GM12878 (cell line): ENCODE results near the gene CAMK2D. TPM values are rescaled to one million over a fixed set of nuclear protein-coding genes. Genes with fewer than 3 reads are reported as not detected.

Experiments used
- ATAC-seq: fragments of 200-7000 bp; cut with Tn5 transposase; 3 replicates; pipeline ENCODE4 v1.9.1; 2020; ENCODE audit warnings: mild to moderate bottlenecking, moderate library complexity
- BruUV-seq: library from RNA; stranded (reverse); fragments of 400-500 nt; replicated peaks from 2 replicates; lab custom pipeline; 2021; lab: Mats Ljungman, UMichigan
- CTCF ChIA-PET: fragments of 300-600 bp; sonication (Branson Sonifier 250); formaldehyde crosslinking; extraction: SDS; loops from one replicate; lab custom pipeline; 2021; ENCODE audit warnings: inconsistent platforms; lab: Yijun Ruan, JAX
- POLR2A ChIA-PET: fragments of 350-600 bp; formaldehyde crosslinking; extraction: SDS; loops from one replicate; lab custom pipeline; 2021; ENCODE audit warnings: inconsistent platforms; lab: Charles Lee
- RAD21 ChIA-PET: fragments of 300-600 bp; sonication (Branson Sonifier 250); formaldehyde crosslinking; loops from one replicate; lab custom pipeline; 2023; ENCODE audit warnings: antibody characterized with exemption; ENCODE audit not compliant: unreplicated experiment; lab: Charles Lee
- SMC1A ChIA-PET: fragments of 300-600 bp; sonication (Branson Sonifier 250); formaldehyde crosslinking; loops from one replicate; lab custom pipeline; 2023; ENCODE audit not compliant: unreplicated experiment, uncharacterized antibody; lab: Charles Lee
- DNase-seq: peaks from one replicate; pipeline ENCODE4 v3.0.0-alpha.2; 2011; ENCODE audit warnings: low read depth, low spot score
- FAIRE-seq: peaks from 3 replicates; lab custom pipeline; 2011; peaks lifted over from hg19 to GRCh38; lab: Jason Lieb, UNC
- H2AFZ ChIP-seq: 2 replicates; pipeline ENCODE4 v1.6.0; 2011; ENCODE audit warnings: low read depth, low read length, control low read depth; ENCODE audit not compliant: control insufficient read depth
- H3K27ac ChIP-seq: 2 replicates; pipeline ENCODE4 v1.5.1; 2011; ENCODE audit warnings: control low read depth; ENCODE audit not compliant: control insufficient read depth, insufficient read depth
- H3K27me3 ChIP-seq, 2 experiments: replicated peaks in 1 of 2; 2 replicates each; pipeline versions ENCODE4 v1.6.0 to v1.6.1; 2011; ENCODE audit warnings: low read length in 1 of 2; ENCODE audit not compliant: control insufficient read depth in 2 of 2, insufficient read depth in 2 of 2
- H3K36me3 ChIP-seq, 2 experiments: 2 replicates each; pipeline ENCODE4 v1.5.1; 2011; ENCODE audit warnings: low read length in 1 of 2; ENCODE audit not compliant: control insufficient read depth in 2 of 2, insufficient read depth in 2 of 2
- H3K4me1 ChIP-seq: 2 replicates; pipeline ENCODE4 v1.6.1; 2011; ENCODE audit warnings: mild to moderate bottlenecking, low read length, moderate library complexity, mixed read lengths; ENCODE audit not compliant: control insufficient read depth, insufficient read depth
- H3K4me2 ChIP-seq: 2 replicates; pipeline ENCODE4 v1.6.0; 2011; ENCODE audit warnings: control low read depth; ENCODE audit not compliant: control insufficient read depth, insufficient read depth
- H3K4me3 ChIP-seq: fragments of 200-600 bp; sonication (generic); 2 replicates; pipeline ENCODE4 v1.5.1; 2016
- H3K79me2 ChIP-seq: 2 replicates; pipeline ENCODE4 v1.6.0; 2011; ENCODE audit warnings: low read length; ENCODE audit not compliant: control insufficient read depth, insufficient read depth
- H3K9ac ChIP-seq: 2 replicates; pipeline ENCODE4 v1.8.0; 2011; ENCODE audit warnings: low read length, control low read depth, mixed read lengths; ENCODE audit not compliant: control insufficient read depth, insufficient read depth
- H3K9me3 ChIP-seq: replicated peaks from 3 replicates; pipeline ENCODE4 v1.5.1; 2011; ENCODE audit warnings: mild to moderate bottlenecking, low read length; ENCODE audit not compliant: control insufficient read depth, insufficient read depth
- H4K20me1 ChIP-seq: 2 replicates; pipeline ENCODE4 v1.6.0; 2011; ENCODE audit not compliant: control insufficient read depth, insufficient read depth
- ASH2L ChIP-seq: fragments of 300-600, 200-600 bp; sonication (generic); IDR thresholded peaks from 2 replicates; pipeline ENCODE4 v1.6.1; 2017; ENCODE audit warnings: low read depth, mild to moderate bottlenecking, borderline replicate concordance
- CEBPB ChIP-seq, 2 experiments: fragments of 150-350 bp in 1 of 2; IDR thresholded peaks; 2 replicates each; pipeline ENCODE4 v1.6.1; 2012 to 2014; ENCODE audit warnings: low read depth in 2 of 2, low read length in 2 of 2, borderline replicate concordance in 1 of 2, inconsistent platforms in 1 of 2
- CHD2 ChIP-seq: IDR thresholded peaks from 2 replicates; pipeline ENCODE4 v1.6.1; 2011; ENCODE audit warnings: low read depth, low read length, improper control_type of control experiment, borderline replicate concordance
- JUNB ChIP-seq: IDR thresholded peaks from 2 replicates; pipeline ENCODE4 v1.6.1; 2016; ENCODE audit warnings: antibody characterized with exemption, mild to moderate bottlenecking
- NFIC ChIP-seq: IDR thresholded peaks from 2 replicates; pipeline ENCODE4 v1.6.1; 2012; ENCODE audit warnings: low read depth, mild to moderate bottlenecking, inconsistent platforms, low read length, moderate library complexity
- PML ChIP-seq: IDR thresholded peaks from 2 replicates; pipeline ENCODE4 v1.6.1; 2012; ENCODE audit warnings: low read length, inconsistent platforms
- POLR2A ChIP-seq: IDR thresholded peaks from 2 replicates; pipeline ENCODE4 v1.6.1; 2011; ENCODE audit warnings: low read depth, mild to moderate bottlenecking, low read length
- SMAD5 ChIP-seq: IDR thresholded peaks from 2 replicates; pipeline ENCODE4 v1.6.1; 2016; ENCODE audit warnings: antibody characterized with exemption, low read depth
- SREBF1 ChIP-seq: IDR thresholded peaks from 2 replicates; pipeline ENCODE4 v1.6.1; 2012; ENCODE audit warnings: mild to moderate bottlenecking, low read length
- WGBS: methylation state at CpG from one replicate; pipeline ENCODE4 v1.1.6; 2016; ENCODE audit warnings: low lambda C conversion rate; ENCODE audit not compliant: insufficient replicate concordance, insufficient coverage; ENCODE audit errors: missing lambda C conversion rate; 5-methylcytosine and 5-hydroxymethylcytosine counted together
- in situ Hi-C: fragments of 300-500 bp; cut with MboI; formaldehyde crosslinking; loops from 9 replicates; pipeline ENCODE4 v1.14.3; 2018; ENCODE audit warnings: mixed read lengths
- intact Hi-C: fragments of 100-400 bp; cut with micrococcal nuclease; formaldehyde crosslinking; loops from one replicate; pipeline ENCODE4 v1.14.2; 2022; ENCODE audit not compliant: unreplicated experiment
- polyA plus RNA-seq, 11 experiments: library from polyadenylated mRNA; depleted of rRNA in 4 of 11; unstranded in 6 of 11; stranded (reverse) in 5 of 11; fragments of >200 nt; fragmentation: Nextera tagmentation in 4 of 11; fragmentation: Illumina TruSeq in 1 of 11; extraction: Ambion mirVana in 4 of 11; extraction: Trizol in 1 of 11; gene quantifications; 1 replicate in 1 of 11; 2 replicates in 10 of 11; pipeline versions ENCODE4 v1.2.1 to v1.2.3, GENCODE V29; 2011 to 2016; ENCODE audit warnings: inconsistent platforms in 2 of 11, missing spikeins in 2 of 11, low read depth in 1 of 11
- total RNA-seq, 4 experiments: library from RNA; depleted of rRNA in 3 of 4; stranded (reverse); fragments of >200 nt in 3 of 4; fragmentation: Illumina TruSeq in 1 of 4; extraction: Trizol in 1 of 4; gene quantifications; 2 replicates each; pipeline versions ENCODE4 v1.2.1 to v1.2.3, GENCODE V29; 2013 to 2021
- TF ChIP-seq, protein P1 (sequence below): fragments of 150-350 bp; IDR thresholded peaks from 2 replicates; pipeline ENCODE4 v1.6.1; 2014; ENCODE audit warnings: mild to moderate bottlenecking, low read depth, low read length
- TF ChIP-seq, protein P2 (sequence below): fragments of 450-650 bp; IDR thresholded peaks from 2 replicates; pipeline ENCODE4 v1.6.1; 2017; ENCODE audit warnings: mild to moderate bottlenecking

CAMK2D gene
- total and polyA plus RNA-seq, 10 of the 15 experiments (the other 5 are each of a cell fraction or from before 2014, with no cell fraction given), result 6.9 to 88.5 (median 12.9) TPM

DNA sequence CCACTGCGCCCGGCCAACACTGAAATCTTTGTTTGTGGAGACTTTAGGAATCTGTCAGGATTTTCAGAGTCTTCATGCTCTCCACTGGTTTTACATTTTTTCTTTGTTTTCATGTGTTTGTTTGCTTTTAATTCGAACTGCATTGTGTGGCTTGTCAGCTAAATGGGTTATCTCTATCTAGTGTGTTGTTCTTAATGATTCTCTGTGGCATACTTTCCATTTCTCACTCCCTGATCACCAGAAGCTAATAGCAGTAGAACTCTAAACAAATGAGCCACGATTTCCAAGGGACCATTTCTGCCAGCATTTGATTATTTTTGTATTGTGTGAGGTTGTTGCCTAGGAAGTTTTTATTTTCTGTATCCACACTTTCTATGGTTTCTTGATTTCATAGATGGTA is 352.4 kb downstream of the CAMK2D start:
- H2AFZ ChIP-seq, result no peak overlapping the region
- ChIA-PET SMC1A (interaction anchor here (2.0 kb wide), 1 partner anchor 16 kb away, joined by 7 read pairs; no protein-coding TSS in a partner anchor), CTCF (interaction anchor here (0.6 to 1.8 kb wide), 3 partner anchors 15 to 1269 kb away, joined by 3 to 5 read pairs (median 3); no protein-coding TSS in a partner anchor), RAD21 (interaction anchor here (0.7 kb wide), 1 partner anchor 1283 kb away, joined by 3 read pairs; no protein-coding TSS in a partner anchor), POLR2A (no interaction called here)
- no peaks in the 10 kb centered on the region for H3K36me3 ChIP-seq
- BruUV-seq, result no TSS peak
- H3K27me3 ChIP-seq, result no peaks in the 10 kb centered on the region
- H3K9ac ChIP-seq, result no peak overlapping the region
- TF ChIP-seq NFIC, result no peak
- TF ChIP-seq PML, result no peak
- TF ChIP-seq, protein P1, sequence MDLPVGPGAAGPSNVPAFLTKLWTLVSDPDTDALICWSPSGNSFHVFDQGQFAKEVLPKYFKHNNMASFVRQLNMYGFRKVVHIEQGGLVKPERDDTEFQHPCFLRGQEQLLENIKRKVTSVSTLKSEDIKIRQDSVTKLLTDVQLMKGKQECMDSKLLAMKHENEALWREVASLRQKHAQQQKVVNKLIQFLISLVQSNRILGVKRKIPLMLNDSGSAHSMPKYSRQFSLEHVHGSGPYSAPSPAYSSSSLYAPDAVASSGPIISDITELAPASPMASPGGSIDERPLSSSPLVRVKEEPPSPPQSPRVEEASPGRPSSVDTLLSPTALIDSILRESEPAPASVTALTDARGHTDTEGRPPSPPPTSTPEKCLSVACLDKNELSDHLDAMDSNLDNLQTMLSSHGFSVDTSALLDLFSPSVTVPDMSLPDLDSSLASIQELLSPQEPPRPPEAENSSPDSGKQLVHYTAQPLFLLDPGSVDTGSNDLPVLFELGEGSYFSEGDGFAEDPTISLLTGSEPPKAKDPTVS, result no peak
- no peak for TF ChIP-seq ASH2L
- TF ChIP-seq POLR2A, result no peak
- TF ChIP-seq, protein P2, sequence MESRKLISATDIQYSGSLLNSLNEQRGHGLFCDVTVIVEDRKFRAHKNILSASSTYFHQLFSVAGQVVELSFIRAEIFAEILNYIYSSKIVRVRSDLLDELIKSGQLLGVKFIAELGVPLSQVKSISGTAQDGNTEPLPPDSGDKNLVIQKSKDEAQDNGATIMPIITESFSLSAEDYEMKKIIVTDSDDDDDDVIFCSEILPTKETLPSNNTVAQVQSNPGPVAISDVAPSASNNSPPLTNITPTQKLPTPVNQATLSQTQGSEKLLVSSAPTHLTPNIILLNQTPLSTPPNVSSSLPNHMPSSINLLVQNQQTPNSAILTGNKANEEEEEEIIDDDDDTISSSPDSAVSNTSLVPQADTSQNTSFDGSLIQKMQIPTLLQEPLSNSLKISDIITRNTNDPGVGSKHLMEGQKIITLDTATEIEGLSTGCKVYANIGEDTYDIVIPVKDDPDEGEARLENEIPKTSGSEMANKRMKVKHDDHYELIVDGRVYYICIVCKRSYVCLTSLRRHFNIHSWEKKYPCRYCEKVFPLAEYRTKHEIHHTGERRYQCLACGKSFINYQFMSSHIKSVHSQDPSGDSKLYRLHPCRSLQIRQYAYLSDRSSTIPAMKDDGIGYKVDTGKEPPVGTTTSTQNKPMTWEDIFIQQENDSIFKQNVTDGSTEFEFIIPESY, result no peak
- TF ChIP-seq CHD2, result no peak
- no peak for TF ChIP-seq SREBF1
- no peak for TF ChIP-seq JUNB
- TF ChIP-seq SMAD5, result no peak
- no peak for TF ChIP-seq CEBPB (IDR thresholded peaks at IDR 0.05; ENCODE audit: borderline replicate concordance in 1 of 2, low read depth in 2 of 2, low read length in 2 of 2)
- 25% methylated on average over 4 of the region's 4 CpGs for WGBS
- in situ Hi-C loops, result no loop called here
- intact Hi-C loops, result no loop called here
- no peaks in the 10 kb centered on the region for H3K4me1 ChIP-seq
- no peak for DNase-seq
- no peak for FAIRE-seq
- H3K4me3 ChIP-seq, result no peak overlapping the region
- H3K27ac ChIP-seq, result no peak overlapping the region
- no peaks in the 10 kb centered on the region for H3K9me3 ChIP-seq
- H3K79me2 ChIP-seq, result no peaks in the 10 kb centered on the region
- no peak for ATAC-seq
- no peak overlapping the region for H3K4me2 ChIP-seq
- H4K20me1 ChIP-seq, result no peaks in the 10 kb centered on the region
